ENCODE data around the gene ZDHHC8.

ZDHHC8 gene

GRCh38 chr22:20095521-20095920, 36.1 kb upstream of the ZDHHC8 start:
- DNase-seq (ENCODE audit: low spot score): no peak

DNA sequence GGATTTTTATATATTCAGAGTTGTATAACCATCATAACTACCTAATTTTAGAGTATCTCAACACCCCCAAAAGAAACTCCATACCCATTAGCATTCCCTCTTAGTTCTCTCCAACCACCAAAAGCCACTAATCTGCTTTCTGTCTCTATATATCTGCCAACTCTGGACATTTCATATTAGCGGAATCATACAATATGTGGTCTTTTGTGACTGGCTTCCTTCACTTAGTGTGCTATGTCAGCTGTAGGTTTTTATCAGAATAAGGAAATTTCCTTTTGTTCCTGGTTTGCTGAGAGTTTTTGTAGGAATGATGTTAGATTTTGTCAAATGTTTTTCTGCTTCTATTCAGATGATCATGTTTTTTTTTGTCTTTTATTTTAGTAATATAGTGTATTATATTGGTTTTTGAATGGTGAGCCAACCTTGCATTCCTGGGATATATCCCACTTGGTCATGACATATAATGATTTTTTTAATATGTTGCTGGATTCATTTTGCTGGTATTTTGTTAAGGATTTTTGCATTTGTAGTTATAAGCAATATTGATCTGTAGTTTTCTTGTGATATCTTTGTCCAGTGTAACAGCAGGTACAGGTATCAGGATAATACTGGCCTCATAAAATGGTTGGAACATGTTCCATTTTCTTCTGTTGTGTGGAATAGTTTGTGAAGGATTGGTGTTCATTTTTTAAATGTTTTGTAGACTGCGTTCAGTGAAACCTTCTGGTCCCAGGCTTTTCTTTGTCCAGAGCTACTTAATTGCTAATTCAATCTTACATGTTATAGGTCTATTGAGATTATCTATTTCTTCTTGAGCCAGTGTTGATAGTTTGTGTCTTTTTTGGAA, 34.8 kb upstream of the ZDHHC8 start:
- no peak for DNase-seq (ENCODE audit: low spot score)

DNA sequence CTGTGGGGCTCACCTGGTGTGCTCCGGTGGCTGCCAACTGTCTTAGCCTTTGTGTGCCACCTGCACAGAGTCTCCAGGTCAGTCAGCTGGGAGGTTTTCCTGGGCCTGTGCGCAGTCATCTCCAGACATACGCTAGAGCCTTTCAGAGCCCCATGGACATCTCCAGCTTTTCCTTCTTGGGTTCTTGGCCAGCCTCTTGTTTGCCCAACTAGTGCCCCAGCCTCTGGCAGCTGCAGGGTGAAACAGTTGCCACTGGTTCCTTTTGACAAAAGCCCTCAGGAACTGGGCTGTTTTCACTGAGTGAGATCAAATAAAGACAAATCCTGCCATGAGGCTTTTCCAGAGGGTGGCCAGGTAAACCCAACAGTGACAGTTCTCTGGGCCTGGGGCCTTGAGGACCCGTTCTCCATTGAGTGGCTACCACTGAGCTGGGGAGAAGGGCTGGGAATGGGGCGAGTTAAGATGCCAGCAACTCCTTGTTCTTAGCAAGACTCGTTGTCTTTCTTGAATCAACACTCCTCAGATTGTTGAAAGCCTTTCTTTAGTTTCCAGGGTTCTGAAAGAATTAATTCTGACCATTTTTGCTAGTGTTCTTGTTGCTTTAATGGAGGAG, 32.4 kb upstream of the ZDHHC8 start:
- no peak for DNase-seq (ENCODE audit: low spot score)

DNA sequence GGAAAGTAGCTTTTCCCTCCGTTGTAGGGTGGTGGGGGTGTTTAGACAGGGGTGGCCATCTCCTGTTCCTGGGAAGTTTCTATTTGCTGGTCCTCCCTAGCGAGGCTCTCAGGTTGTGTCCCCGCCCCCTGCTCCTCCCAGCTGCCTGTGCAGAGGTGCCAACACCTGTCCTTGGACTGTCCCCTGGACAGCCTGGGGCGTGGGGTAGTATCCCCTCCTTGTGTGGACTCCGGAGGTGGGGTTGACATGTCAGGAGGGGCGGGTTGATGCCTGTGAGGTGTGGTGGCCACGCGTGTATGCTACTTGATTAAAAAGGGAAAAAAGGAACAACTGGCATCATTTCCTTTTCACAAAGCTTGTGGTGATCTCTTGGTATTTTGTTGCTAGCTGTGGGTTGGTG, 30.0 kb upstream of the ZDHHC8 start:
- no peak for DNase-seq (ENCODE audit: low spot score)

DNA sequence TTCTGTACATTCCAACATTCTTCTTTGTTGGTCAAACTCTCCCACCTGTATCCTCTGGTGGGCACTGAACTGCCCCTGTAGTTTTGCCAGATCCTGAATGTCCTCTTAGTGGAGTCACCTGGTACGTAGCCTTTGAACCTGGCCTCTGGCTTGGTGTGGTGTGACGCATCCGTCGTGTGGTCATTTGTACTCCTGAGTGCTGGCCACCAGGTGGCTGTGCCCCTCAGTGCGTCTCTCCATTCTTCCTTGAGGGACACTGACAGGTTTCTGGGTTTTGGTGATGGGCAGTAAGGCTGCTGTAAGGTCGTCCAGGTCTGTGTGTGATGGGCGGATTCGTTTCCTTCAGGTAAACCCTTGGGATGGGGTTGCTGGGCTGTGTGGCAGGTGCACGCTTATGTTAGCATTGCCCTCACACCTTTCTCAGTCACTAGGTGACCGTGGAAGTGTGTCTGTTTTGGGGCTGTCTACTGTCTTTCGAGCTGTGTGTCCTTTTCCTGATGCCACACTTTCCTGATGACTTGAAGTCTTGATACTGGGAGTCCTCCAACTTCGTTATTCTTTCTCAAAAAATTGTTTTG, 29.3 kb upstream of the ZDHHC8 start:
- DNase-seq (ENCODE audit: low spot score): no peak

- DNase-seq (ENCODE audit: low spot score): no peak
Observed at GRCh38 chr22:20105456-20106204, 26.0 kb upstream of the ZDHHC8 start.

DNA sequence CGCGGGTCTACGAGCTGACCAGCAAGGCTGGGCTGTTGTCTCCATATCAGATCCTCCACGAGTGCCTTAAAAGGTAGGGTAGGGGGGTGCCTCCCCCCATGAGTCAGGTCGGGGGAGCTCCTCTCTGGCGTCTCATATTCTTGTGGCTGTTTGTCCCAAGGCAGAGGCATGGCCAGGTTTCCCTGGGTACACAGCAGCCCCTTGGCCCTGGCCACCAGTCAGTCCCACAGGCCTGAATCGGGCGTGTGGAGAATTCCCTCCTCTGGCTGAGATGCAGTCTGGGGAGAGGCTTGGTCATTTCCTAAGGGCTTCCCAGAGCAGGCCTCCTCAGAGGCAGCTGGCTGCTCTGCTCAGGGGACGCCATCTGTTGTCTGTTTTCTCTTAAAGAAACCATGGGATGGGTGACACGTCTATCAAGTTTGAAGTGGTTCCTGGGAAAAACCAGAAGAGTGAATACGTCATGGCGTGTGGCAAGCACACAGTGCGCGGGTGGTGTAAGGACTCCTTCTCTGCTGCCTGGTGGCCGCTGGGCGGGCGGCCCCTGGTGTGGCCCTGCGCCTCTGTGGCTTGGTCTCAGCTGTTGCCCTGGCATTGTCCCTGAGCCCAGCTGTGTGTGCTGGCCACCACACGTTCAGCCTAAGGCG, 25.3 kb upstream of the ZDHHC8 start:
- no peak for DNase-seq (ENCODE audit: low spot score)

- DNase-seq (ENCODE audit: low spot score): no peak
Observed at GRCh38 chr22:20106849-20107237, 24.8 kb upstream of the ZDHHC8 start.

DNA sequence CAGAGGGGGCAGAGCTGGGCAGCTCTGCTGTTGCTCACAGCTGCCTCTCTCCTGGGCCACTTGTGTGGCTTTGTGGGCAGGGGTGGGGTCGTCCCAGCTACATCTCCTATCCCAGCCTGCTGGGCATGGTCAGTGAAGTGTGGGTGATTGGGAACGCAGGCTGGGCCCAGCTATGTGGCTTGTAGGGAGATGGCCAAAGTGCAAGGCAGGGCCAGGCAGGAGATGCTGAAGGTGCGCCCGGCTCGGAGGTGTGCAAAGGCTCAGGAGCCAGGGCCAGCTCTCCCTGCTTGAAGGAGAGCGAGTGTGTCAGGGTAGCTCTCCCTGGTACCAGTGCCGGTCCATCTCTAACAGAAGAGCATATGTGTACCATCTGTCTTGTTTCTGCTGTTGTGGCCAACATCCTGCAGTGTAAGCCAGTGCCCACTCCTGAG, 24.1 kb upstream of the ZDHHC8 start:
- DNase-seq (ENCODE audit: low spot score): no peak

GRCh38 chr22:20107951-20108756, 23.4 kb upstream of the ZDHHC8 start:
- DNase-seq (ENCODE audit: low spot score): no peak

GRCh38 chr22:20108757-20109230, 22.8 kb upstream of the ZDHHC8 start:
- DNase-seq (ENCODE audit: low spot score): no peak

DNA sequence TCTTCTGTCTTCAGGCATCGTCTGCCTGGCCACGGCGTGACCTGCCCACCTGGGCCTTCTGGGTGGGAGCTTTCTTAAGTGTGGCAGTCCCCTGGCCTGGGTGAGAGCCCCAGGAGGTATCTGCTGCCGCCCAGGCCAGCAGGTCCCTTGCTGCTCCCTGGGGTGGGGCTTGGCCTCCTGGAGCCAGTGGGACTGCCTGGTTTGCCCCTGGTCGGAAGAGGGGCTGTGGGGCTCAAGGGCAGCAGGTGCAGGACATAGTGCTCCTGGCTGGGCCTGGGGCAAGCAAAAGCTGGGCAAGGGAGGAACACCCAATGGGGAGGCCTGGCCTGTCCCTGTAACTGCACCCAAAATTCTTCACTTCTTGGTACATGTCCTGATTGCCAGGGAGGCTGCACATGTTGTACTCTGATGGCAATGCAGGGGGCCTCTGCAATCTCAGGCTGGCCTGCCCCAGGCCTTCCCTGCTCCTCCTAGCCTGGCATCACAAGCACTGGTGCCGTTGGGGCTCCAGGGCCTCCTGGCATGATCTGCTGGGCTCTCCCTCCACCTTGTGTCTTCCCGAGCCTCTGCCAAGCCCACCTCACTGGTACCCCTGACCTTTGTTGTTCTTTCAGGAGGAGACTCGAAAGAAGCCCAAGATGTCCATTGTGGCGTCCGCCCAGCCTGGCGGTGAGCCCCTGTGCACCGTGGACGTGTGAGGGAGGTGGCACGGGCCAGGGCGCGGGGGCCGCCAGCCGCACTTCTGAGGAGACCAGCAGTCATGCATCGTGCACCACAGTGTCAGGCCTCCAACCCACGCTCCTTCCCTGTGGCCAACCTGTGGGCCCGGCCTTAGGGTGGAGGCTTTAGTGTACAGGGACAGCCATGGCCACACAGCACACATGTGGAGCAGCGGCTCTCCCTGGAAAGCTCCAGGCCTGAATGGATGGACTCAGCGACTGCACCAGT, 21.9 kb upstream of the ZDHHC8 start:
- DNase-seq (ENCODE audit: low spot score): no peak

DNA sequence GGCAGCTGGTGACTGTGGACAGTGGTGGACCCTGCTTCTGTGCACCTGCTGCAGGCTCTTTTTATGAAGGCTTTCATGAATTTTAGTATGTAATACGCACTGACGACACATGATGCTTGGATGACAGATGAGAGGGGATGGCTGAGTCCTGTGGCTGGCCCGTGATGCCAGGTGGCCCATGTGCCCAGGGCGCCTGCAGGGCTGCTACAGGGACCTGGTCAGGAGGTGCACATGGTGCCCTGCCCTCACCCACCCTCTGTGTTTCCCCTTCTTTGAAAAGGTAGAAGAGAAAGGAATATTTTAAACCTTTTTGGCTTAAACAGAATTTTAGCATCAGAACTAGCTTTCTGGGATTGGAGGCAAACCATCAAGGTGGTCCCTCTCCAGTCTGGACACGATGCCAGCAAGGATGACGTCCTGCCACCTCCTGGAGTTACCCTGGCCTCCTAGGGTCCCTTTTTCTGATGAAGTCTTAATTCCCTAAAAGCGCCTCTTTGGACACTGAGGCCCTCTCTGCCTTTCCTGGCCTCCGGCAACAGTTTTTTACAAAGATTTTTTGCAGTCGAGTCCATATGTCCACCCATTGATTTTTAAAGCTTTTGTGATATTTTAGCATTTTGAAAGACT, 21.1 kb upstream of the ZDHHC8 start:
- DNase-seq (ENCODE audit: low spot score): no peak

DNA sequence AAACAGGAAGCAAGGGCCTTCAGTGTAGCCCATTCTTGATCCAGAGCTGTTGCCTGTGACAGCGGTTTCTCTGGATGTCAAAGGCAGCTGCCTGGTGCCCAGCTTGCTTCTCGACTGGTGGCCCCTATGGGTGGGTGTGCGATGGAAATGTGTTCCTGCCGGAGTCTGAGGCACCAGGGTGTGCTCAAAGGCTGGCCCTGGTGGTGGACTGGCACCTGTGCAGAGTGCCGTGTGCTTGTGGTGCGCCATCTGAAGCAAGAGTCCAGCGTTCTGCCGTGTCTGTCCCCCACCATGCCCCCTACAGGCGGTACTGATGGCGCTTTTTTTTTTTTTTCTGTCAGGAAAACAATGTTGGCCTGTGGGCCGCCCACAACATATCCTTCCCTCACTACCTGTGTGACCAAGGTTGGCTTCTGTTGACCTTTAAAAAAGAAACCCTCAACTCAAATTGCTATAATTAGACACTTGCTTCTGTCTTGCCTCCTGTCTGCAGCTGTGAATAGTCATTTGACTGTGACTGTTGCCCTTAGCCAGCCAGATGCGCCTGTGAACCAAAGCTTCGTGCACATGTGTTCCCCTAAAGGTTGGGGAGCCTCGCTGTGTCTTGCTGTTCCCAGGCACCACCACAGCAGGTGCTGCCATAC, 20.4 kb upstream of the ZDHHC8 start:
- no peak for DNase-seq (ENCODE audit: low spot score)

- DNase-seq (ENCODE audit: low spot score): no peak
Observed at GRCh38 chr22:20111689-20112622, 19.6 kb upstream of the ZDHHC8 start.

DNA sequence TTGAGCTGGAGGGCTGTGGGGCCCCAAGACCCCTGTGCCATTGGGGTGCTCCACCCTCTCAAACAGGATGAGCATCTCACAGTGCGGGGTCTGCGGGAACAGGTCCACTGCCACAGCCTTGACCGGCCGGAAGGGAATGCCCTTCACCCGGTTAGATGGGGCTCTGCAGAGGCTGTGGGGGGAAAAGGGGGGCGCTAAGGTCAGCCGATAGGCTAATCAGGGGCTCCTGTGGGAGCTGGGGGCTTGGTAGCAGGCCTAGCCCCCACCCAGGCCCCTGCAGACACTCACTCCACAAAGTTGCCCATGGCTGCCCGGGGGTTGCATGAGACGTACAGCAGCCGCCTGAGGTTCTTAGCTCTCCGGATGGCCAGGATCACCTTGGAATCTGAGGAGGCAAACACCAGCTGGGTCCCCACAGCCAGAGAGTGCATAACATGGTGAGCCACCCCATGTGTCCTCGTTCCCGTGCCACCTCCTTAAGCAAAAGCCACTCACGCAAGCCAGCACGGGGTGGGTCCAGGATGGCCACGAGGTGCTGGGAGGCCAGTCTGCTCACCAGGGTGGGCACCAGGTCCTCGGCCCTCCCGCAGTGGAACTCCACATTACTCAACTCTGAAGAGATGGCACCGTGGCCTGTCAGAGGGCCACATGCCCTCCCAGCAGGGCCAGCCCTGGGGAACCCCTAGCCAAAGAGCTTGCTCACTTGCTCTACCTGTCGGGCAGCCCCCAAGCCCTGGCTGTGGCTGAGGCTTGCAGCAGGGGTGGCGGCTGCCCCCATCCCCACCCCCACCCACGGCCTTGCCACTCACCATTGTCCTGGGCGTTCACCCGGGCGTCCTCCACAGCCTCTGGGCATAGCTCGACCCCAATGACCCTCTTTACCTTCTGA, 18.7 kb upstream of the ZDHHC8 start:
- no peak for DNase-seq (ENCODE audit: low spot score)

All from putamen (tissue), 1 donor.